Mucosa of rectum (tissue), 2 donors: Measurements from ENCODE around the gene DNAH14.

Experiments used
- H3K27ac ChIP-seq, 2 donors: one replicate each; pipeline ENCODE4 v1.7.0; 2013; ENCODE audit warnings: inconsistent platforms in 2 of 2, low read depth in 2 of 2, low read length in 2 of 2
- H3K27me3 ChIP-seq, 2 donors: one replicate each; pipeline ENCODE4 v1.7.0; 2013; ENCODE audit warnings: low read length in 2 of 2; ENCODE audit not compliant: control insufficient read depth in 2 of 2, insufficient read depth in 2 of 2
- H3K36me3 ChIP-seq, 2 donors: one replicate each; pipeline ENCODE4 v1.7.0; 2013; ENCODE audit warnings: low read length in 2 of 2; ENCODE audit not compliant: control insufficient read depth in 2 of 2, insufficient read depth in 2 of 2
- H3K4me1 ChIP-seq, 2 donors: one replicate each; pipeline ENCODE4 v1.7.0; 2013; ENCODE audit warnings: low read length in 2 of 2, mild to moderate bottlenecking in 1 of 2; ENCODE audit not compliant: control insufficient read depth in 2 of 2, insufficient read depth in 2 of 2
- H3K4me3 ChIP-seq, 2 donors: one replicate each; pipeline ENCODE4 v1.7.0; 2013; ENCODE audit warnings: low read length in 2 of 2
- H3K9ac ChIP-seq, 2 donors: one replicate each; pipeline ENCODE4 v1.7.0; 2013; ENCODE audit warnings: low read length in 2 of 2, low read depth in 1 of 2, mild to moderate bottlenecking in 1 of 2
- H3K9me3 ChIP-seq, 2 donors: one replicate each; pipeline ENCODE4 v1.7.0; 2013; ENCODE audit warnings: low read length in 2 of 2; ENCODE audit not compliant: control insufficient read depth in 2 of 2
- donor health status: healthy.
- donor health status: Normal muscosa, but diverticular disease.

DNAH14 gene

GRCh38 chr1:225396357-225396756, 466.9 kb downstream of the DNAH14 start:
- H3K27me3 ChIP-seq = no peaks in the 10 kb centered on the region
- no peak overlapping the region for H3K27ac ChIP-seq
- no peak overlapping the region for H3K9ac ChIP-seq
- no peaks in the 10 kb centered on the region for H3K4me1 ChIP-seq
- no peaks in the 10 kb centered on the region for H3K9me3 ChIP-seq
- peaks cover 14 to 16% of the 10 kb centered on the region in 2 donors for H3K36me3 ChIP-seq
- H3K4me3 ChIP-seq = no peak overlapping the region

GRCh38 chr1:225400968-225401367, 471.5 kb downstream of the DNAH14 start:
- H3K36me3 ChIP-seq = peaks cover 29 to 45% of the 10 kb centered on the region in 2 donors
- H3K9ac ChIP-seq = no peak overlapping the region
- no peaks in the 10 kb centered on the region for H3K9me3 ChIP-seq
- H3K4me3 ChIP-seq = no peak overlapping the region
- H3K4me1 ChIP-seq = no peaks in the 10 kb centered on the region
- H3K27ac ChIP-seq = no peak overlapping the region
- H3K27me3 ChIP-seq = no peaks in the 10 kb centered on the region

GRCh38 chr1:225406976-225407725, 477.7 kb downstream of the DNAH14 start:
- no peak overlapping the region for H3K27ac ChIP-seq
- no peaks in the 10 kb centered on the region for H3K27me3 ChIP-seq
- H3K4me3 ChIP-seq = no peak overlapping the region
- peaks cover 47 to 74% of the 10 kb centered on the region in 2 donors for H3K36me3 ChIP-seq
- no peaks in the 10 kb centered on the region for H3K9me3 ChIP-seq
- no peak overlapping the region for H3K9ac ChIP-seq
- peaks cover 0 to 3% of the 10 kb centered on the region in 2 donors for H3K4me1 ChIP-seq

- H3K9me3 ChIP-seq = no peaks in the 10 kb centered on the region
- peaks cover 0 to 3% of the 10 kb centered on the region in 2 donors for H3K4me1 ChIP-seq
- H3K27ac ChIP-seq = no peak overlapping the region
- H3K27me3 ChIP-seq = no peaks in the 10 kb centered on the region
- H3K9ac ChIP-seq = no peak overlapping the region
- H3K4me3 ChIP-seq = no peak overlapping the region
- peaks cover 53 to 80% of the 10 kb centered on the region in 2 donors for H3K36me3 ChIP-seq
These were observed 478.3 kb downstream of the DNAH14 start for GRCh38 chr1:225407755-225408154.

- peaks cover 0 to 3% of the 10 kb centered on the region in 2 donors for H3K4me1 ChIP-seq
- H3K4me3 ChIP-seq = no peak overlapping the region
- no peaks in the 10 kb centered on the region for H3K27me3 ChIP-seq
- no peak overlapping the region for H3K9ac ChIP-seq
- H3K27ac ChIP-seq = no peak overlapping the region
- H3K9me3 ChIP-seq = no peaks in the 10 kb centered on the region
- H3K36me3 ChIP-seq = peaks cover 48 to 75% of the 10 kb centered on the region in 2 donors
These were observed 478.8 kb downstream of the DNAH14 start for GRCh38 chr1:225408249-225408648.

GRCh38 chr1:225409051-225409450, 479.6 kb downstream of the DNAH14 start:
- Histone ChIP-seq H3K4me1 (peaks cover 0 to 5% of the 10 kb centered on the region in 2 donors), H3K4me3 (no peak overlapping the region), H3K27me3 (no peaks in the 10 kb centered on the region), H3K9ac (no peak overlapping the region), H3K9me3 (no peaks in the 10 kb centered on the region), H3K27ac (no peak overlapping the region), H3K36me3 (peaks cover 44 to 74% of the 10 kb centered on the region in 2 donors)

GRCh38 chr1:225410036-225410435, 480.6 kb downstream of the DNAH14 start:
- H3K4me3 ChIP-seq = no peak overlapping the region
- H3K36me3 ChIP-seq = peaks cover 50 to 75% of the 10 kb centered on the region in 2 donors
- no peak overlapping the region for H3K27ac ChIP-seq
- peaks cover 0 to 5% of the 10 kb centered on the region in 2 donors for H3K4me1 ChIP-seq
- no peaks in the 10 kb centered on the region for H3K9me3 ChIP-seq
- H3K27me3 ChIP-seq = no peaks in the 10 kb centered on the region
- no peak overlapping the region for H3K9ac ChIP-seq

- Histone ChIP-seq H3K27me3 (no peaks in the 10 kb centered on the region), H3K9ac (no peak overlapping the region), H3K27ac (no peak overlapping the region), H3K9me3 (no peaks in the 10 kb centered on the region), H3K36me3 (peaks cover 43 to 64% of the 10 kb centered on the region in 2 donors), H3K4me1 (peaks cover 0 to 5% of the 10 kb centered on the region in 2 donors), H3K4me3 (no peak overlapping the region)
These were observed 482.8 kb downstream of the DNAH14 start for GRCh38 chr1:225412321-225412720.

GRCh38 chr1:225412803-225413351, 483.4 kb downstream of the DNAH14 start:
- Histone ChIP-seq H3K27me3 (no peaks in the 10 kb centered on the region), H3K4me1 (peaks cover 3 to 8% of the 10 kb centered on the region in 2 donors), H3K4me3 (no peak overlapping the region), H3K27ac (no peak overlapping the region), H3K9me3 (no peaks in the 10 kb centered on the region), H3K36me3 (peaks cover 46 to 67% of the 10 kb centered on the region in 2 donors), H3K9ac (no peak overlapping the region)

GRCh38 chr1:225413708-225414375, 484.4 kb downstream of the DNAH14 start:
- Histone ChIP-seq H3K27ac (no peak overlapping the region), H3K27me3 (no peaks in the 10 kb centered on the region), H3K9me3 (no peaks in the 10 kb centered on the region), H3K4me3 (no peak overlapping the region), H3K9ac (no peak overlapping the region), H3K4me1 (peaks cover 9% of the 10 kb centered on the region in 2 donors), H3K36me3 (peaks cover 49 to 69% of the 10 kb centered on the region in 2 donors)
